ENCODE data around the gene BRD3OS. TPM values are rescaled to one million over a fixed set of nuclear protein-coding genes. Genes with fewer than 3 reads are reported as not detected.

BRD3OS gene
- total and polyA plus RNA-seq, 9 donors = 14.5 to 28.1 (median 21.1) TPM

DNA sequence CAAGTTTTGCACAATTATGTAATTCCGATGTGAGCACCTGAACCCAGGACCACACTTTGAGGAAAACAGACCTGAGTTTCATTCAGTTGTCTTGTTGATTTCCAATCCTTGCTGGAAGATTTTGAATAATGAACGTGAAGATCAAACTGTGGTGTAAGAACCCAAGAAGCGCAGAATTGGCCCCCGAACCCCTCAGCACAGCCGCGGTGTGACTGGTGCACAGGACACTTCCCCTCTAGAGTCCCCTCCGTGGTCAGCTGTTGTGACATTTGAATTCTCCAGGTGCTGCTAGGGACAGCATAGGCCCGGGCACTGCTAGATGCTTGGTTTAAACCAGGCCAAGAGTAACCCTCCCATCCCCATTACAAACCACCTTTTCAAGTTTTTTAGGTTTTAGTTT is 1.7 kb downstream of the BRD3OS start:
- Histone ChIP-seq H3K9me3 (no peaks in the 10 kb centered on the region), H3K27me3 (no peaks in the 10 kb centered on the region), H3K4me3 (no peak overlapping the region), H3K36me3 (no peaks in the 10 kb centered on the region), H3K27ac (no peak overlapping the region), H3K4me1 (ENCODE audit: insufficient read depth) (peaks cover 5% of the 10 kb centered on the region)
- DNase-seq = peak in 1 of 5 donors; percentile 28
- TF ChIP-seq EP300 (IDR thresholded peaks at IDR 0.05) (no peak), POLR2A (IDR thresholded peaks at IDR 0.05) (no peak), CTCF (IDR thresholded peaks at IDR 0.05) (no peak)
- intact Hi-C loops (cut with DNase I) = loop anchor here in 1 of 4 donors (10.0 kb wide), 1 partner anchor 108 kb away; the partner anchor contains the start of gene WDR5
- WGBS, 3 donors = 91 to 93% (median 93%) methylated on average over 8 of the region's 8 CpGs

DNA sequence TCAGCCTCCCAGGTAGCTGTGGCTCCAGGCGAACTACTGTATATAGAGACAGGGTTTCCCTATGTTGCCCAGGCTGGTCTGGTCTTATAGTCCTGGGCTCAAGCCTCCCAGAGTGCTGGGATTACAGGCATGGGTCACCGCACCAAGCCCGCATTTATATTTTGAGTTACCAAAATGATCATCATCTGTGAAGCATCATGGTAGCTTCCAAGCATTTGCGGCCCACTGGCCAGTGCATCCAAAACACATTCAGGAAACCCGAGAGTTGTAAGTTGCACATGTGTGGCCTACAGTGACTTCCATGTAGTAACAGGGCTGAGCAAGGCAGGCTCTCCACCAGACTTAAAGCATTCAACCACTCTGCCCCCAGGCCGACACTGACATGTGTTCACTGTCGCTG is 2.3 kb downstream of the BRD3OS start:
- intact Hi-C loops (cut with DNase I) = loop anchor here in 1 of 4 donors (10.0 kb wide), 1 partner anchor 107 kb away; the partner anchor contains the start of gene WDR5
- Histone ChIP-seq H3K27me3 (no peaks in the 10 kb centered on the region), H3K9me3 (no peaks in the 10 kb centered on the region), H3K4me3 (no peak overlapping the region), H3K27ac (no peak overlapping the region), H3K4me1 (ENCODE audit: insufficient read depth) (peaks cover 5% of the 10 kb centered on the region), H3K36me3 (no peaks in the 10 kb centered on the region)
- TF ChIP-seq POLR2A (IDR thresholded peaks at IDR 0.05) (no peak), CTCF (IDR thresholded peaks at IDR 0.05) (no peak)
- no peak for DNase-seq
- 85 to 90% (median 87%) methylated on average over 7 of the region's 7 CpGs for WGBS, 3 donors

- intact Hi-C loops (cut with DNase I) = loop anchor here in 1 of 4 donors (10.0 kb wide), 1 partner anchor 107 kb away; the partner anchor contains the start of gene WDR5
- Histone ChIP-seq H3K4me3 (no peak overlapping the region), H3K27ac (no peak overlapping the region), H3K27me3 (no peaks in the 10 kb centered on the region), H3K9me3 (no peaks in the 10 kb centered on the region), H3K36me3 (no peaks in the 10 kb centered on the region), H3K4me1 (ENCODE audit: insufficient read depth) (peaks cover 5% of the 10 kb centered on the region)
- TF ChIP-seq CTCF (IDR thresholded peaks at IDR 0.05) (no peak), EP300 (IDR thresholded peaks at IDR 0.05) (no peak), POLR2A (IDR thresholded peaks at IDR 0.05) (no peak)
- no peak for DNase-seq
- 88 to 94% (median 91%) methylated on average over 9 of the region's 9 CpGs for WGBS, 3 donors
Measured at GRCh38 chr9:134028076-134028475, 2.8 kb downstream of the BRD3OS start.

- no peaks in the 10 kb centered on the region for H3K9me3 ChIP-seq
- intact Hi-C loops (cut with DNase I) = loop anchor here in 1 of 4 donors (10.0 kb wide), 1 partner anchor 106 kb away; the partner anchor contains the start of gene WDR5
- peaks cover 5% of the 10 kb centered on the region for H3K4me1 ChIP-seq (ENCODE audit: insufficient read depth)
- H3K27ac ChIP-seq = no peak overlapping the region
- no peak for DNase-seq
- H3K4me3 ChIP-seq = no peak overlapping the region
- TF ChIP-seq EP300 (IDR thresholded peaks at IDR 0.05) (no peak), CTCF (IDR thresholded peaks at IDR 0.05) (no peak), POLR2A (IDR thresholded peaks at IDR 0.05) (no peak)
- 85 to 88% (median 85%) methylated on average over 21 to 22 of the region's 22 CpGs for WGBS, 3 donors
- H3K36me3 ChIP-seq = no peaks in the 10 kb centered on the region
- H3K27me3 ChIP-seq = no peaks in the 10 kb centered on the region
Measured at GRCh38 chr9:134028575-134029247, 3.4 kb downstream of the BRD3OS start.

Data from ovary (tissue), 9 donors.